Measurements from ENCODE around the gene STIMATE.

The STIMATE gene

DNA sequence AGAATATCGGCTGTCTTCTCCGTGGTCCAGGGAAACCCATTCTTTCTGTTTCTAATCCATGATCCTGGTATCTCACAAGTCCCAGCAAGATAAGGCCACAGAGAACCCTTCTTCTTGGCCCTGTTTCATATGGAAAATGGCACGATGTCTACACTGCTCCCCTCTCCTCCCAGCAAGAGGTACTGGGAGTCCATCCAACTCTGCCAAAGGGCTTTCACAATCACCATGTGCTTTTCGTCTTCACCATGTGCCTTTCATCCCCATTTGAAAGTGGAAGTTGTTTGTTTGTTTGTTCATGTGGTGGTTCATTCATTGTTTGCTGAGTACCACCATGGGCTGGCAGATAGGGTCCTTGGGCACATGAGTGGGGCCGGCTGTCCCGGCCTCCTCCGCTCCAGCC, 97.3 kb downstream of the STIMATE start:
- H3K27me3 Mint-ChIP-seq = no peaks in the 10 kb centered on the region
- no peaks in the 10 kb centered on the region for H3K4me1 Mint-ChIP-seq
- H3K4me3 Mint-ChIP-seq = no peak overlapping the region
- H3K36me3 Mint-ChIP-seq = no peaks in the 10 kb centered on the region
- no peaks in the 10 kb centered on the region for H3K9me3 Mint-ChIP-seq
- ATAC-seq (replicated peaks) (no peak), DNase-seq (no peak)
- no peak overlapping the region for H3K27ac Mint-ChIP-seq

DNA sequence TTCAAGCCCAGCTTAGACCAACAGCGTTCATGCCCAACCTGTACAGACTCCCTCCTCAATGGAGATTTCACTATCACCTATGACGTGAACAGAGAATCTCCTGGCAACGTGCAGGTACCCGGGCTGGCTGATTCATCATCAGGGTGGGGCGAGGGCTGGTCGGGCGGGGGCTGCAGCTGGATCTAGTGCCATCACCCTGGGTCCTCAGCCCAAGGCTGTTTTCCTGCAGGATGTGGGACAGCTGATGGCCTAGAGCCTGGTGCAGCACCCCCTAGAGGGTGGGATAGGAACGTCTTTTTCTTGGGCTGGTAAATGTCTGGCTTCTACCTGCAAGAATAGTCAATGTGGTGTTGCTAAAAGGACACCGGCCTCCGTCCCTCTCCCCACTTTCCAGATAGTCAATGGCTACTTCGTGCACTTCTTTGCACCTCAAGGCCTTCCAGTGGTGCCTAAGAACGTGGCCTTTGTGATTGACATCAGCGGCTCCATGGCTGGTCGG, 98.3 kb downstream of the STIMATE start:
- H3K27ac Mint-ChIP-seq = no peak overlapping the region
- peak in 1 of 2 donors; percentile 50 for ATAC-seq (replicated peaks)

DNA sequence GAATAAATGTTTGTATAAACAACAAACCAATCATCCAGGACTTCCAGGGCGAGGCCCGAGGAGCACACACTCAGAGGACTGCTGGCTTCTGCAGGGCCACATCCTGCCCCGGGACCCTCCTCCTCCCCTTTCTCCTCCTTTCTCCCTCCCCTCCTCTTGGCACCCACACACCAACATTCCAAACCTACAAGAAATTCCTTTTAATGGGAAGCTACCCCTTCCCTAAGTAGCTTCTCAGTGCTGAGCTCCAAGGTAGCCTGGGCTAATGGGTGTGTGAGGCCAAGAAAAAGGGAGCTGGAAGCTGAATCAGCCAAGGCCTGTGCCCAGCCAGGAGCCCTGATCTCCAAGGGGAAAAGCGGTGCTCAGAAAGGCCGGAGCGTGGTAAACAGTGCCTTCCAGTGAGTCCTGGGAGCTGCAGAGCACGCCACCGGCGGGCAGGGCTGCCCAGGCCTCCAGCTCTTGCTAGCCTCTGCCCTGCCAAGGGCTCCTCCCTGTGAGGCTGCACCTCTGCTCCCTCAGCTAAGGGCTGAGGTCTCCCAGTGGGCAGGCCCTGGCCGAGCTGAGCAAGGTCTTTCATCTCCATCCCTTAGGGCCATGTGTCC, 98.9 kb downstream of the STIMATE start:
- H3K9me3 Mint-ChIP-seq = no peaks in the 10 kb centered on the region
- H3K27me3 Mint-ChIP-seq = no peaks in the 10 kb centered on the region
- ATAC-seq (replicated peaks) (peak in 1 of 2 donors; percentile 18), DNase-seq (no peak)
- H3K4me1 Mint-ChIP-seq = no peaks in the 10 kb centered on the region
- H3K4me3 Mint-ChIP-seq = no peak overlapping the region
- no peak overlapping the region for H3K27ac Mint-ChIP-seq
- no peaks in the 10 kb centered on the region for H3K36me3 Mint-ChIP-seq

More for the DNA sequence above, 98.3 kb downstream of the STIMATE start:
- Mint-ChIP-seq H3K9me3 (no peaks in the 10 kb centered on the region), H3K27me3 (no peaks in the 10 kb centered on the region), H3K4me3 (no peak overlapping the region), H3K36me3 (no peaks in the 10 kb centered on the region), H3K4me1 (no peaks in the 10 kb centered on the region)
- DNase-seq = no peak

DNA sequence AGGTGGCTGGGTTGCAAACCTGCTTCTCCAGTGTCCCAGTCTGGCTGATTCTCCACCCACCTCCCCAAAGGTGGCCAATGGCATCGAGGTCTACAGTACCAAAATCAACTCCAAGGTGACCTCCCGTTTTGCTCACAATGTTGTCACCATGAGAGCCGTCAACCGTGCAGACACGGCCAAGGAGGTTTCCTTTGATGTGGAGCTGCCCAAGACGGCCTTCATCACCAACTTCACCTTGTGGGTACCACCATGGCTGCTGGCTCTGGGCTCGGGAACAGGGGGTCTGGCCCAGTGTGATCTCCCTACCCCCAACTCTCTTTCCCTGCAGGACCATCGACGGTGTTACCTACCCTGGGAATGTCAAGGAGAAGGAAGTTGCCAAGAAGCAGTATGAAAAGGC, 100.9 kb downstream of the STIMATE start:
- H3K4me1 Mint-ChIP-seq = no peaks in the 10 kb centered on the region
- ATAC-seq (replicated peaks) (no peak), DNase-seq (no peak)
- no peak overlapping the region for H3K27ac Mint-ChIP-seq
- no peaks in the 10 kb centered on the region for H3K9me3 Mint-ChIP-seq
- H3K27me3 Mint-ChIP-seq = no peaks in the 10 kb centered on the region
- H3K36me3 Mint-ChIP-seq = no peaks in the 10 kb centered on the region
- H3K4me3 Mint-ChIP-seq = no peak overlapping the region

DNA sequence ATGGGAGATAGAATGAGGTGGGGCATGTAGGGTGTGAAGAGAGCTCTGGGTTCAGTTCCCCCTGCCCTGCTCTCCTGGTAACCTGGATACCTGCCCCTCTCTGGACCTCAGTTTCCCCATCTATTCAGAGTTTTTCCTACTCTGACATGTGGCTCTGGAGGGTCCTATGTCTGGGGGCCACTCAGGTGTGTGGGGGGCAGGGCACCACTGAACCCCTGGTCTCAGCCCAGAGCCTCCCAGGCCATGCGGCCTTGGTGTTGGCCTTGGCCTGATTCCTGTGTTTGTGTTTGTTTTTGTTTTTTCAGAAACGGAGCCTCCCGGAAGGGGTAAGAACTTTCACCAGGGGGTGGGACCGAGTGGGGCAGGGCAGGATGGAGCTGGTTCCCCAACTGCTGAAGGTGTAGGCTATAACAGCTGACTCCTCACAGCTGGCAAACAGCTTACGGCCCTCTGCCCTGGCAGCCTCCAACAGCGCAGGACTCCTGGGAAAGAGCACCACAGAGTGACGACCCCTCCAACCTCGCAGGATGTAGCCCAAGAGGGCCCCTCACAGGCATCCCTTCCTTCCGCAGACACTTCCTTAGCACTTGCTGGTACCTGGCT, 101.9 kb downstream of the STIMATE start:
- H3K4me3 Mint-ChIP-seq = no peak overlapping the region
- no peak overlapping the region for H3K27ac Mint-ChIP-seq
- H3K27me3 Mint-ChIP-seq = no peaks in the 10 kb centered on the region
- H3K9me3 Mint-ChIP-seq = no peaks in the 10 kb centered on the region
- H3K36me3 Mint-ChIP-seq = no peaks in the 10 kb centered on the region
- DNase-seq (no peak), ATAC-seq (replicated peaks) (no peak)
- H3K4me1 Mint-ChIP-seq = no peaks in the 10 kb centered on the region

DNA sequence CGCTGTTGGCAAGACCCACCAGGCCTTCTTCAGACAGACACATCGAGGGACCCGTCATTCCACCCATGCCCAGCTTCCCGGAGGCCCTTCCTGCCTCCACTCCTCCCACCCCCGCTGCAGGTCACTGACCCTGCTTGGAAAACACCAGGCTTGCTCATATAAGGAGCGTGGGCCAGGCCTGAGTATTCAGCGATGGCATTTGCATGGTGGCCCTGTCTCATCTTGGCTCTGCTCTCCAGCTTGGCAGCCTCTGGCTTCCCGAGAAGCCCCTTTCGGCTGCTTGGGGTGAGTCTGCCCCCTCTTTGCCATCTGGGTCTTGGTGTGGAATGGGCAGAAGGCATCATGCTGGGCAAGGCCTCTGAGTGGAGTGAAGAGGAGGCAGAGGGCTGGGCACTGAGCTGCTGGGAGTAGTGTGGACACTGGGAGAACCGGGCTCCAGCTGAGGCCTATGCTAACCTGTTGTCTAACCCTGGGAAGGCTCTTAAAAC, 102.7 kb downstream of the STIMATE start, which contains the start of gene ITIH3:
Gene ITIH3, plus strand, starts transcription at position 185 of the 488 bp plus-strand sequence. Its CDS starts 8 bp downstream, at position 193.
- Mint-ChIP-seq H3K4me1 (no peaks in the 10 kb centered on the region), H3K4me3 (no peak within 1 kb of the TSS), H3K9me3 (no peaks in the 10 kb centered on the region), H3K27ac (no peak within 1 kb of the TSS), H3K36me3 (no peaks in the 10 kb centered on the region), H3K27me3 (no peaks in the 10 kb centered on the region)
- DNase-seq (no peak), ATAC-seq (replicated peaks) (no peak)

DNA sequence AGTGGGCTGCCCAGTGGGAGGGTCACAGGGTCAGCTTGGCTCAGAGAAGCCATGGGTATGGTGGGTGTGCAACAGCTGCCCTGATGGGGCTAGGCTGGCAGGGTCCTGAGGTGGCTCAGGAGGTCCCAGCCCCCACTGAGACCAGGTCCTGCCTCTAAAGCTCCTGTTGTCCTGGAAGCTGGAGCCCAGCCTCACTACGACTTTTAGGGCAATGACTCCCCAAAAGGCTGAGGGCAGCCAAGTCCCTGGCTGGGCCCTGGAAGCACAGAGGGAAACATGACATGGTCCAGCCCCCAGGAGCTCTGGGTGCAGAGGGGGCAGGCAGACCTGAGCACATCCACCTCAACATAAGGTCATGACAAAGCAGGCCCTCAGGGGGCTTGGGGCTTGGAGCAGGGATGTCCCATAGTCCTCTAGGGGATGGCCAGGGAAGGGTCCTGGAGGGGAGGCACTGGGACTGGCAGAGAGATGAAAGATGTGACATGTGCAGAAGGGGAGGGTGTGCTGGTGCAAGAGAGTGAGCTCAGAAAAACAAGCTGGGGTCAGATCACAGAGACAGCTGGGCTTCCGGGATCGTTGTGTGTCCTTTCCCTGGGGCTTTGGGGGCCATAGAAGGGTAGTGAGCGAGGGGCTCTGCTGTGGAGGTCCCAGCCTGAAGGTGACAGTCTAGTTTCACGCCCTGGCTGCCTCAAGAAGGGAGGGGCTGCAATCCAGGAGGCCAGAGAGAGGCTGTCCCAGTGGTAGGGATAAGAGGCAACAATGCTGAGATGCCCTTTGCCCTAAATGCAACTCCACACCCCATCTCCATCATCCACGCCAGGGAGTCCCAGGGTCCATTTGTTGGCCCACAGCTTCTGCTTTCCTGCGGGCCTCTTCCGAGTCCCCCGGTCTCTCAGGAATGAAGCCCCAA, 103.4 kb downstream of the STIMATE start:
- Mint-ChIP-seq H3K9me3 (no peaks in the 10 kb centered on the region), H3K4me1 (no peaks in the 10 kb centered on the region), H3K36me3 (no peaks in the 10 kb centered on the region), H3K27me3 (no peaks in the 10 kb centered on the region), H3K4me3 (no peak overlapping the region), H3K27ac (no peak overlapping the region)
- no peak for DNase-seq
- no peak for ATAC-seq (replicated peaks)

DNA sequence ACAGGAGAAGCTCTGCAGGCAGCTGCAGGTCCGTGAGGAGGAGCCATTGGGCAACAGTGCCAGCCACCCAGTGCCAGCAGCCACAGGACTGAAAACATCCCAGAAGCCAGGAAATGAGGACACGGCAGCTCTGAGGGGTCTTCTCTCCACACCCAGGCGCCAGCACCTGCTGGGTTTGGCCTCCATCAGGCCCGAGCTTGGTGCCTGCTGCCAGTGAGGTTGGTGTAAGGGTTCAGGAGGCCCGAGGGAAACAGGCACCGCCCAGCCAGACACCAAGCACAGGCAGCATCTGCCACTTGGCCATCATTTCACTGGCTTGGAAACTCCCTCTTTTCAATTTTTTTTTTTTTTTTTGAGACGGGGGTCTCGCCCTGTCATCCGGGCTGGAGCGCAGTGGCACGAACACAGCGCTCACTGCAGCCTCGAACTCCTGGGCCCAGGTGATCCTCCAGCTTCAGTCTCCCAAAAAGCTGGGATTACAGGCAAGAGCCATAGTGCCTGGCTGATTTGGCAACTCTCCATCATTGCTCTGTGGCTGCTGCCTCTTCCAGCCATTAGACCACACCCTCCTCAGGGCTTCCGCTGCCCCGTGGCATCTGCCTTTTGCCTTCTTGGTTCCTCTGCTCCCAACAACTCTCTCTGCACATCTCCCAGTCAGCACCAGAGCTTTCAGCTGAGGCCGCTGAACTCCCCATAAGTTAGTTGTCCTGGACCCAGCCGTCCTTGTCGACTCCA, 104.2 kb downstream of the STIMATE start:
- Mint-ChIP-seq H3K36me3 (no peaks in the 10 kb centered on the region), H3K4me3 (no peak overlapping the region), H3K27me3 (no peaks in the 10 kb centered on the region), H3K9me3 (no peaks in the 10 kb centered on the region), H3K27ac (no peak overlapping the region), H3K4me1 (no peaks in the 10 kb centered on the region)
- ATAC-seq (replicated peaks) = no peak
- no peak for DNase-seq

DNA sequence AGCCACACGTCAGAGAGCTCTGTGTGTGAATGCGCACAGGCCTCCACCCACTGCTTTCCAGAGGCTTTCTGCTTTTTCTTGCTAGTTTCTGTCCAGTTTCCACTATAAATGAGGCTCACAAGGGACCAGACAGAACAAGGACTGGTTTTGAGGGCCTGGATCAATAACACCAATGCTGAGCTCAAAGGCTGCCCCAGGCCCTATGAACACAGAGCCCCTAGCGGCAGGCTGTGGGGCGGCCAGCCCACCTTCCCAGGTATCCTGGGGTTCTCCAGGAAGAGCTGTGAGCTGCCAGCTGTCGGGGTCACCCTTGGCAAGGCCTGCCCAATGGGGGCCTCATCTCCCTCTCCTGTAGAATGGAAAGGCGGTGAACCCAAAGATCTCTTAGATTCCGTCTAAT, 104.9 kb downstream of the STIMATE start:
- no peaks in the 10 kb centered on the region for H3K9me3 Mint-ChIP-seq
- ATAC-seq (replicated peaks) (no peak), DNase-seq (no peak)
- H3K4me3 Mint-ChIP-seq = no peak overlapping the region
- no peaks in the 10 kb centered on the region for H3K4me1 Mint-ChIP-seq
- no peaks in the 10 kb centered on the region for H3K27me3 Mint-ChIP-seq
- no peak overlapping the region for H3K27ac Mint-ChIP-seq
- H3K36me3 Mint-ChIP-seq = no peaks in the 10 kb centered on the region

DNA sequence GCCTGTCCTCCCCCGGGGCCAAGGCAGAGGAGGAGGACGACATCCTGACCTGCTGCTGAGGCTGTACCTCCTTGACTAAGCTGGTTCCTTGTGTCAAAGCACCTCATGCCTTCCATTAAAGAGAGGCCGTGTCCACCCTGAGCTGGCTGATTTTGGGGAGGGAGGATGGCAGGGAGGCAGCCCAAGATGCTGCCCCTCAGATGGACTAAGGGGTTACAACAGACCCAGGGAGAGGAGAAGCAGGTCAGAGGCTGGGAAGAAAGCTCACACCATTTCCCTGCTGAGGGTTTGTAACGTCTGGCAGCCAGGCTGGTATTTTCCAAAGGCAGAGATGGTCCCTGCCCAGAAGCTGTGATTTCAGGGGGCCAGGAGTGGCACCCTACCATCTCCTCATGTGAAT, 105.4 kb downstream of the STIMATE start:
- no peak overlapping the region for H3K4me3 Mint-ChIP-seq
- H3K9me3 Mint-ChIP-seq = no peaks in the 10 kb centered on the region
- H3K4me1 Mint-ChIP-seq = no peaks in the 10 kb centered on the region
- no peaks in the 10 kb centered on the region for H3K36me3 Mint-ChIP-seq
- no peak overlapping the region for H3K27ac Mint-ChIP-seq
- no peaks in the 10 kb centered on the region for H3K27me3 Mint-ChIP-seq
- ATAC-seq (replicated peaks) = no peak
- DNase-seq = no peak

DNA sequence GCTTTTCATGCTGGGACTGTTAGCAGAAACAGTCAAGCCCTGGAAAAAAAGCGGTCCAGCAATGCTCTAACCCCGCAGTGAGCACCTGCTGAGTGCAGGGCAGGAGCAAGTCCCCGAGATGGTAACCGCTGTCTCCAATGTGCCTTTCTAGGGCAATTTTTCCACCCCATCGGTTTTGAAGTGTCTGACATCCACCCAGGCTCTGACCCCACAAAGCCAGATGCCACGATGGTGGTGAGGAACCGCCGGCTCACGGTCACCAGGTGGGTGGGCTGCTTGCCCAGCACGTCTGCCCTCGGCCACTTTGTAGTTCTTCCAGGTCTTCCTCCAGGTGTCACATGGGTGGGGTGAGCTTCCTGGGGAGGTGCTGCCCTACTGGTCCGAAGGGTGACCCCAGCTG, 106.0 kb downstream of the STIMATE start:
- ATAC-seq (replicated peaks) (no peak), DNase-seq (no peak)
- H3K36me3 Mint-ChIP-seq = no peaks in the 10 kb centered on the region
- no peaks in the 10 kb centered on the region for H3K4me1 Mint-ChIP-seq
- H3K9me3 Mint-ChIP-seq = no peaks in the 10 kb centered on the region
- H3K4me3 Mint-ChIP-seq = no peak overlapping the region
- no peak overlapping the region for H3K27ac Mint-ChIP-seq
- no peaks in the 10 kb centered on the region for H3K27me3 Mint-ChIP-seq

DNA sequence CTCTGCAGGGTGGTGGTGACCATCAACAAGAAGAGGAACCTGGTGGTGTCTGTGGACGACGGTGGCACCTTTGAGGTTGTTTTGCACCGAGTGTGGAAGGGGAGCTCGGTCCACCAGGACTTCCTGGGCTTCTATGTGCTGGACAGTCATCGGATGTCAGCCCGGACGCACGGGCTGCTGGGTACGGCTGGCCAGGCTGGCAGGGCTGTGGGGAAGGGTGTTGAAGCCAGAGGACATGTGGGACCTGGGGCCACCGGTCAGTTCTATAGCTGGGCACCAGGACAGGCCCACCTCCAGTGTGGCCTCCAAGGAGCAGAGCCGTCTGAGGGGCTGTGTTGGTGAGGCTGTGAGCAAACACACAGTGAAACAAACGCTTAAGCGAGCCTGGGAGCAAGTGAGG, 106.6 kb downstream of the STIMATE start:
- no peak for DNase-seq
- Mint-ChIP-seq H3K4me3 (no peak overlapping the region), H3K4me1 (no peaks in the 10 kb centered on the region), H3K9me3 (no peaks in the 10 kb centered on the region), H3K27ac (no peak overlapping the region), H3K36me3 (no peaks in the 10 kb centered on the region), H3K27me3 (no peaks in the 10 kb centered on the region)
- no peak for ATAC-seq (replicated peaks)

DNA sequence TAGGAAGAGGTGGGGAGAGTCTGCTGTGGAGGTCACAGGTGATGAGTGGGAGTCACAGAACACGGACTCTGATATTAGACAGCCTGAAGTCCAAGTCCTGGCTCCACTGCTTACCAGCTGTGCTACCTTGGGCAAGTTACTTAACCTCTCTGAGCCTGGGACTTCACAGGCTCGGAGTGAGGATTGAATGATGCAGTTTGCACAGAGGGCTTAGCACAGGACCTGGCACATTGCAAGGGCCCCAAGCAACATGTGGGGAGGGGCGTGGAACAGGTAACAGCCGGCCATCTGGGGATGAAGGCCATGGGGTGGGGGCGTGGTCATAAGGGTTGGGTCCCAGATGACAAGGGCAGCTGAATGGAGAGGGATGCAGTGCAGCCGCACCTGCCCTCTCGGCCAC, 107.0 kb downstream of the STIMATE start:
- no peak overlapping the region for H3K27ac Mint-ChIP-seq
- no peak for ATAC-seq (replicated peaks)
- H3K9me3 Mint-ChIP-seq = no peaks in the 10 kb centered on the region
- DNase-seq = no peak
- no peaks in the 10 kb centered on the region for H3K4me1 Mint-ChIP-seq
- H3K4me3 Mint-ChIP-seq = no peak overlapping the region
- H3K36me3 Mint-ChIP-seq = no peaks in the 10 kb centered on the region
- no peaks in the 10 kb centered on the region for H3K27me3 Mint-ChIP-seq

DNA sequence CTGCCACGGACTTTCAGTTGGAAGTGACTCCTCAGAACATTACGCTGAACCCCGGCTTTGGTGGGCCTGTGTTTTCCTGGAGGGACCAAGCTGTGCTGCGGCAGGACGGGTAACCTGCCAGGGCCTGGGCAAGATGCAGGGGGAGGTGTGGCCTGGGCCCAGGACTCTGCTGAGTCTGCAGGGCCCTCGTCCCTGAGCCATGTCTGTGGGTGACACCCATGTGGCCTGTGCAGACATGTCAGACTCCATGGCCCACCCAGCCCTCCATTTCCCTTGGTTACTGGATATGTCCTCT, 107.7 kb downstream of the STIMATE start:
- DNase-seq (no peak), ATAC-seq (replicated peaks) (no peak)
- H3K27me3 Mint-ChIP-seq = no peaks in the 10 kb centered on the region
- H3K9me3 Mint-ChIP-seq = no peaks in the 10 kb centered on the region
- no peak overlapping the region for H3K27ac Mint-ChIP-seq
- no peaks in the 10 kb centered on the region for H3K4me1 Mint-ChIP-seq
- H3K4me3 Mint-ChIP-seq = no peak overlapping the region
- H3K36me3 Mint-ChIP-seq = no peaks in the 10 kb centered on the region
